Fibroblast of lung (primary cell): ENCODE data around the gene NOD1. TPM values are rescaled to one million over a fixed set of nuclear protein-coding genes. Genes with fewer than 3 reads are reported as not detected.
"Not testable (repeated sequence)": the region's sequence is repeated elsewhere in the genome, so short reads cannot be mapped to it uniquely, and the experiment has no call there.

ENCODE experiments used
- DNase-seq, 2 donors: peaks; one replicate each; pipeline versions ENCODE4 v3.0.0 to v3.0.0-alpha.2; 2010; ENCODE audit warnings: low read depth in 2 of 2
- H2AFZ ChIP-seq: 2 replicates; pipeline ENCODE4 v1.5.1; 2012; ENCODE audit warnings: low read length, control low read depth, inconsistent platforms
- H3K27ac ChIP-seq: 2 replicates; pipeline ENCODE4 v1.5.1; 2011; ENCODE audit warnings: low read length, control low read depth; ENCODE audit not compliant: insufficient read depth
- H3K27me3 ChIP-seq: 2 replicates; pipeline ENCODE4 v1.5.1; 2011; ENCODE audit warnings: mild to moderate bottlenecking, low read length; ENCODE audit not compliant: control insufficient read depth, insufficient read depth
- H3K36me3 ChIP-seq: 2 replicates; pipeline ENCODE4 v1.5.1; 2011; ENCODE audit warnings: low read length; ENCODE audit not compliant: control insufficient read depth, insufficient read depth
- H3K4me1 ChIP-seq: 2 replicates; pipeline ENCODE4 v1.5.1; 2011; ENCODE audit warnings: low read length; ENCODE audit not compliant: control insufficient read depth, insufficient read depth; ENCODE audit errors: extremely low read depth
- H3K4me2 ChIP-seq: 2 replicates; pipeline ENCODE4 v1.5.1; 2011; ENCODE audit warnings: low read length, control low read depth; ENCODE audit not compliant: insufficient read depth; ENCODE audit errors: extremely low read depth
- H3K4me3 ChIP-seq, 4 experiments: fragments of 200-600 bp in 1 of 4; sonication (generic) in 1 of 4; replicated peaks in 1 of 4; 2 replicates each; pipeline ENCODE4 v1.5.1; 2011 to 2016; ENCODE audit warnings: low read length in 4 of 4, low read depth in 3 of 4, mild to moderate bottlenecking in 3 of 4, control low read depth in 2 of 4, inconsistent platforms in 1 of 4, mixed read lengths in 1 of 4; ENCODE audit not compliant: insufficient read depth in 1 of 4; ENCODE audit errors: control extremely low read depth in 1 of 4
- H3K79me2 ChIP-seq: 2 replicates; pipeline ENCODE4 v1.5.1; 2012; ENCODE audit warnings: mild to moderate bottlenecking, low read length, inconsistent platforms; ENCODE audit not compliant: control insufficient read depth, insufficient read depth
- H3K9ac ChIP-seq: 2 replicates; pipeline ENCODE4 v1.5.1; 2011; ENCODE audit warnings: mild to moderate bottlenecking, low read length, control low read depth; ENCODE audit not compliant: insufficient read depth
- H3K9me3 ChIP-seq: 2 replicates; pipeline ENCODE4 v1.5.1; 2012; ENCODE audit warnings: low read depth, low read length; ENCODE audit not compliant: control insufficient read depth, insufficient read depth
- H4K20me1 ChIP-seq: 2 replicates; pipeline ENCODE4 v1.5.1; 2011; ENCODE audit warnings: low read length; ENCODE audit not compliant: control insufficient read depth, insufficient read depth; ENCODE audit errors: extremely low read depth
- EZH2 ChIP-seq: IDR thresholded peaks from 2 replicates; pipeline ENCODE4 v1.5.1; 2012; ENCODE audit warnings: low read length, control low read depth, mild to moderate bottlenecking; ENCODE audit errors: missing control alignments
- polyA plus RNA-seq, 2 donors: library from polyadenylated mRNA; depleted of rRNA in 1 of 2; stranded (reverse) in 1 of 2; unstranded in 1 of 2; fragments of >200 nt; gene quantifications; 2 replicates each; pipeline ENCODE4 v1.2.1, GENCODE V29; 2011 to 2012; ENCODE audit warnings: missing spikeins in 1 of 2
- total RNA-seq: library from RNA; depleted of rRNA; stranded (reverse); fragments of >200 nt; gene quantifications from 2 replicates; pipeline ENCODE4 v1.2.1, GENCODE V29; 2014
- TF ChIP-seq, protein P1 (sequence below), 2 donors: IDR thresholded peaks in 1 of 2; conservative IDR thresholded peaks in 1 of 2; 1 replicate in 1 of 2; 2 replicates in 1 of 2; pipeline ENCODE4 v1.5.1; 2011 to 2012; ENCODE audit warnings: low read length in 2 of 2, control low read depth in 1 of 2, inconsistent platforms in 1 of 2, low read depth in 1 of 2, mild to moderate bottlenecking in 1 of 2

NOD1 gene
- total and polyA plus RNA-seq, 2 donors (not counting 1 experiment from before 2014, with no cell fraction given) = 3.3 to 7.3 TPM

DNA sequence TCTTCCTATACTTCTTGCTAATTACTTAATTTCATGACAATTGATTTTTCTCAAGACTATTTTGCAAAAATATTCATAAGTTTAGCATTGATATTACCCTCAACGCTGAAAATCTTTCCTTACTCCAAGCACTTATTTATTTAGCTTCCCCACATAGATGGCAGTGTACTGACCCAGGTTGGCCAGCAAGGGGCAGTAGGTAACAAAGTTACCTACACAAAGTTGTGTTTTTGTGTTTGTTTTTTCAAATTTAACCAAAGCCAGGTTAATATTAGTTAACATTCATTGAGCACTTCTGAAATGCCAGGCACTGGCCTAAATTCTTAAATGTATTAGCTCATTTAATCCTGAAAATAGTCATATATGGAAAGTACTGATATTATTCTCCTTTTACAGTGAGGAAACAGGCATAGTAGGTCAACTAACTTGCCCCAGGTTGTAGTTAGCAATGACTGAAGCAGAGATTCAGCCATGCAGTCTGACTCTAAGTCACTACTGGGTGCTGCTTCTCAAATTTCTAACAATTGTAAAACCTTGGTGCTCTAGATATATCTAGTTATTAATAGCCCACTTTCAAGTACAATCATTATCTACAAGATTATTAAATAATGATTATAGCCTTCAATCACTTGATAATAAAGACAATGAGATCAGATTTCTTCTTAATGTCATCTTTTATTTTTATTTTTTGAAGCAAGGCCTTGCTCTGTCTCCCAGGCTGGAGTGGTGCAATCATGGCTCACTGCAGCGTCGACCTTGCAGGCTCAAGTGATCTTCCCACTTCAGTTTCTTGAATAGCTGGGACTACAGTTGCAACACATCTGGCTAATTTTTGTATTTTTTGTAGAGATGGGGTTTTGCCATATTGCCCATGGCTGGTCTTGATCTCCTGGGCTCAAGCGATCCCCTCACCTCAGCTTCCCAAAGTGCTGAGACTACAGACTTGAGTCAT lies 31.8 kb upstream of the NOD1 start:
- Histone ChIP-seq H3K9ac (no peak overlapping the region), H3K4me3 (no peak overlapping the region), H4K20me1 (no peaks in the 10 kb centered on the region), H3K4me2 (no peak overlapping the region), H3K36me3 (no peaks in the 10 kb centered on the region), H3K9me3 (no peaks in the 10 kb centered on the region), H3K4me1 (no peaks in the 10 kb centered on the region), H3K79me2 (no peaks in the 10 kb centered on the region), H2AFZ (no peak overlapping the region), H3K27ac (no peak overlapping the region), H3K27me3 (no peaks in the 10 kb centered on the region)
- DNase-seq = peak; percentile 41 to 59
- no peak for TF ChIP-seq EZH2
- TF ChIP-seq, protein P1, sequence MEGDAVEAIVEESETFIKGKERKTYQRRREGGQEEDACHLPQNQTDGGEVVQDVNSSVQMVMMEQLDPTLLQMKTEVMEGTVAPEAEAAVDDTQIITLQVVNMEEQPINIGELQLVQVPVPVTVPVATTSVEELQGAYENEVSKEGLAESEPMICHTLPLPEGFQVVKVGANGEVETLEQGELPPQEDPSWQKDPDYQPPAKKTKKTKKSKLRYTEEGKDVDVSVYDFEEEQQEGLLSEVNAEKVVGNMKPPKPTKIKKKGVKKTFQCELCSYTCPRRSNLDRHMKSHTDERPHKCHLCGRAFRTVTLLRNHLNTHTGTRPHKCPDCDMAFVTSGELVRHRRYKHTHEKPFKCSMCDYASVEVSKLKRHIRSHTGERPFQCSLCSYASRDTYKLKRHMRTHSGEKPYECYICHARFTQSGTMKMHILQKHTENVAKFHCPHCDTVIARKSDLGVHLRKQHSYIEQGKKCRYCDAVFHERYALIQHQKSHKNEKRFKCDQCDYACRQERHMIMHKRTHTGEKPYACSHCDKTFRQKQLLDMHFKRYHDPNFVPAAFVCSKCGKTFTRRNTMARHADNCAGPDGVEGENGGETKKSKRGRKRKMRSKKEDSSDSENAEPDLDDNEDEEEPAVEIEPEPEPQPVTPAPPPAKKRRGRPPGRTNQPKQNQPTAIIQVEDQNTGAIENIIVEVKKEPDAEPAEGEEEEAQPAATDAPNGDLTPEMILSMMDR (conservative IDR thresholded peaks at IDR 0.05 in 1 of 2, IDR thresholded peaks at IDR 0.05 in 1 of 2; ENCODE audit: low read depth in 1 of 2, low read length in 2 of 2) = peak; percentile 86

DNA sequence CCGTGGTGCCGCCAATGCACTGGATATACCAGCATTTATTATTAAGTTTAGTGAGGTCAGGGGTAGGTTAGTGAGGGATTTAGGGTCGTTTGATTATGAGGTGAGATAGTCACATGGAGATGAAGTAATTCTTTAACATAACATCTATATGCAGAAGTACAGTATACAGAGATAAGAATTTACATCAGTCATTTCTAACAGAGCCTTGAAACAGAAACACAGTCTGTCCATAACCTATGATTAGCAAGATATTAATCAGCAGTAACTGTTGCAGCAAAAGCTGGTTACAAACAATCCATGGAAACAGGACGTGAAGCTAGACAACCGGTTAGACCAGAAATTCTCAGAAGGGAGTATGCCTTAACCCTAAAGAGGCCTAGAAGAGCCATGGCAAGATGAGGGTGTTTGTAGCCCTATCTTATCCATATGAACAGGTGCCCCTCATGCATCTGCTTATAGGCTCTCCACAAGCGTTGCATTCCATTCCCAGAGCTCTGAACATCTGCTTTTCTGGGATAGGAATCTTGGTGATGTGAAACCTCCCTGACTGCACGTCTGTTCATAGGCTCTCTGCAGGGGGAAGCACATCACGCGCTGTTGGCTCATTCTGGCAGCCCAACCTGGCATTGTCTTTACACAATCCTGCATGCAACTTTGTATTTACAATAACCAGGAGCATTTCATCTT lies 30.7 kb upstream of the NOD1 start:
- H2AFZ ChIP-seq, H3K4me2 ChIP-seq, H3K27me3 ChIP-seq, H3K9ac ChIP-seq, H3K9me3 ChIP-seq, H4K20me1 ChIP-seq, H3K27ac ChIP-seq, H3K79me2 ChIP-seq, H3K4me3 ChIP-seq, H3K4me1 ChIP-seq, DNase-seq, H3K36me3 ChIP-seq: not testable (repeated sequence)

GRCh38 chr7:30507346-30507900 lies 28.8 kb upstream of the NOD1 start:
- H3K4me3 ChIP-seq, DNase-seq, H3K4me1 ChIP-seq, H3K36me3 ChIP-seq, H3K4me2 ChIP-seq, H3K9ac ChIP-seq, H3K9me3 ChIP-seq, H3K27me3 ChIP-seq, H2AFZ ChIP-seq, H4K20me1 ChIP-seq, H3K27ac ChIP-seq: not testable (repeated sequence)
- H3K79me2 ChIP-seq = peaks cover 17% of the 10 kb centered on the region
